HepG2 (cell line): ENCODE results near the gene GPC6. TPM values are rescaled to one million over a fixed set of nuclear protein-coding genes. Genes with fewer than 3 reads are reported as not detected.

Experiments
- ATAC-seq: fragments of 200-7000 bp; cut with Tn5 transposase; 3 replicates; pipeline ENCODE4 v1.9.1; 2020; ENCODE audit warnings: mild to moderate bottlenecking, moderate library complexity
- BruUV-seq: library from RNA; stranded (reverse); fragments of 400-500 nt; replicated peaks from 2 replicates; lab custom pipeline; 2021; lab: Mats Ljungman, UMichigan
- CTCF ChIA-PET: fragments of 300-600 bp; formaldehyde crosslinking; extraction: SDS; loops from one replicate; lab custom pipeline; 2021; ENCODE audit warnings: low total read pairs, inconsistent platforms, low intra/inter-chr PET ratio; lab: Yijun Ruan, JAX
- POLR2A ChIA-PET: fragments of 350-600 bp; sonication (Branson Sonifier 250); formaldehyde crosslinking; loops from one replicate; lab custom pipeline; 2020; ENCODE audit warnings: antibody characterized with exemption, inconsistent platforms; lab: Yijun Ruan, JAX
- DNase-seq: peaks from one replicate; pipeline ENCODE4 v3.0.0-alpha.2; 2015; ENCODE audit warnings: low spot score
- FAIRE-seq: peaks from 3 replicates; lab custom pipeline; 2011; peaks lifted over from hg19 to GRCh38; lab: Jason Lieb, UNC
- H2AFZ ChIP-seq: one replicate; pipeline ENCODE4 v1.6.1; 2011; ENCODE audit warnings: low read length, inconsistent platforms
- H3K27ac ChIP-seq: fragments of 300-600 bp; 3 replicates; pipeline ENCODE4 v1.8.0; 2011; ENCODE audit warnings: mixed run types, mild to moderate bottlenecking, mixed read lengths, low read length, inconsistent platforms; ENCODE audit not compliant: insufficient read depth; ENCODE audit errors: extremely low read length
- H3K27me3 ChIP-seq, 2 experiments: fragments of 200-600 bp in 1 of 2; 2 replicates in 1 of 2; 3 replicates in 1 of 2; pipeline versions ENCODE4 v1.6.0 to v1.8.0; 2011; ENCODE audit warnings: low read length in 2 of 2, mild to moderate bottlenecking in 2 of 2, moderate library complexity in 2 of 2, inconsistent platforms in 1 of 2; ENCODE audit not compliant: insufficient read depth in 2 of 2, control insufficient read depth in 1 of 2
- H3K36me3 ChIP-seq, 2 experiments: fragments of 200-600 bp in 1 of 2; replicated peaks in 1 of 2; 2 replicates in 1 of 2; 3 replicates in 1 of 2; pipeline versions ENCODE4 v1.5.1 to v1.8.0; 2011; ENCODE audit warnings: low read length in 2 of 2, inconsistent platforms in 1 of 2; ENCODE audit not compliant: insufficient read depth in 2 of 2, control insufficient read depth in 1 of 2
- H3K4me1 ChIP-seq: 2 replicates; pipeline ENCODE4 v1.5.1; 2012; ENCODE audit warnings: low read length, inconsistent platforms; ENCODE audit not compliant: insufficient read depth
- H3K4me2 ChIP-seq: 2 replicates; pipeline ENCODE4 v1.6.0; 2011; ENCODE audit warnings: low read depth, low read length, inconsistent platforms
- H3K4me3 ChIP-seq, 3 experiments: fragments of 200-600 bp in 1 of 3; sonication (generic), shearing (Covaris generic) in 1 of 3; replicated peaks in 1 of 3; 2 replicates each; pipeline ENCODE4 v1.5.1; 2011 to 2016; ENCODE audit warnings: low read length in 3 of 3, inconsistent platforms in 2 of 3, low read depth in 2 of 3, mild to moderate bottlenecking in 2 of 3, control low read depth in 1 of 3, mixed read lengths in 1 of 3; ENCODE audit not compliant: insufficient read depth in 1 of 3
- H3K79me2 ChIP-seq: one replicate; pipeline ENCODE4 v1.6.1; 2011; ENCODE audit warnings: low read length, inconsistent platforms; ENCODE audit not compliant: insufficient read depth
- H3K9ac ChIP-seq: 2 replicates; pipeline ENCODE4 v1.6.0; 2011; ENCODE audit warnings: mild to moderate bottlenecking, low read depth, low read length, inconsistent platforms; ENCODE audit not compliant: insufficient read depth
- H3K9me3 ChIP-seq: 2 replicates; pipeline ENCODE4 v1.5.1; 2012; ENCODE audit warnings: mild to moderate bottlenecking, low read length
- H4K20me1 ChIP-seq: 2 replicates; pipeline ENCODE4 v1.6.0; 2011; ENCODE audit warnings: inconsistent platforms, mild to moderate bottlenecking, low read length, moderate library complexity; ENCODE audit not compliant: insufficient read depth
- DNMT3B ChIP-seq: conservative IDR thresholded peaks from 2 replicates; pipeline ENCODE4 v1.6.1; 2016; ENCODE audit warnings: missing biosample characterization, control low read depth
- HOXA5 ChIP-seq: sonication (generic); formaldehyde crosslinking; IDR thresholded peaks from 2 replicates; pipeline ENCODE4 v1.4.0; 2020; ENCODE audit warnings: missing genetic modification reagents
- KDM5B ChIP-seq: sonication (generic); formaldehyde crosslinking; IDR thresholded peaks from 2 replicates; pipeline ENCODE4 v1.4.0; 2020; ENCODE audit warnings: missing genetic modification reagents, mild to moderate bottlenecking, borderline replicate concordance
- MZF1 ChIP-seq: sonication (generic); formaldehyde crosslinking; IDR thresholded peaks from 2 replicates; pipeline ENCODE4 v1.8.1; 2023; ENCODE audit warnings: mild to moderate bottlenecking, missing genetic modification reagents, borderline replicate concordance
- PHF8 ChIP-seq: sonication (generic); formaldehyde crosslinking; IDR thresholded peaks from 2 replicates; pipeline ENCODE4 v1.5.0; 2020; ENCODE audit warnings: missing genetic modification reagents
- TAF15 ChIP-seq: fragments of 200-400 bp; formaldehyde crosslinking; IDR thresholded peaks from one replicate; pipeline ENCODE4 v1.6.1; 2018; ENCODE audit warnings: mild to moderate bottlenecking, low read depth, low read length; ENCODE audit not compliant: poor library complexity, severe bottlenecking
- ZNF138 ChIP-seq: sonication (generic); formaldehyde crosslinking; IDR thresholded peaks from 2 replicates; pipeline ENCODE4 v1.5.0; 2020; ENCODE audit warnings: mild to moderate bottlenecking, low read depth, missing genetic modification reagents
- ZNF207 ChIP-seq: fragments of 450-650 bp; IDR thresholded peaks from 2 replicates; pipeline ENCODE4 v1.6.1; 2016; ENCODE audit warnings: antibody characterized with exemption, borderline replicate concordance
- ZNF484 ChIP-seq: sonication (generic); formaldehyde crosslinking; IDR thresholded peaks from 2 replicates; pipeline ENCODE4 v1.5.1; 2020; ENCODE audit warnings: mild to moderate bottlenecking, low read depth, missing genetic modification reagents, borderline replicate concordance
- ZNF496 ChIP-seq: sonication (generic); formaldehyde crosslinking; IDR thresholded peaks from 2 replicates; pipeline ENCODE4 v1.8.1; 2023; ENCODE audit warnings: mild to moderate bottlenecking, moderate library complexity, missing genetic modification reagents; ENCODE audit not compliant: insufficient replicate concordance
- ZNF598 ChIP-seq: sonication (generic); formaldehyde crosslinking; IDR thresholded peaks from 2 replicates; pipeline ENCODE4 v1.5.1; 2020; ENCODE audit warnings: mild to moderate bottlenecking, missing genetic modification reagents, borderline replicate concordance
- ZNF891 ChIP-seq: sonication (generic); formaldehyde crosslinking; IDR thresholded peaks from 2 replicates; pipeline ENCODE4 v1.5.0; 2020; ENCODE audit warnings: mild to moderate bottlenecking, missing genetic modification reagents
- WGBS: methylation state at CpG from one replicate; pipeline ENCODE4 v1.1.6; 2017; ENCODE audit warnings: low lambda C conversion rate; 5-methylcytosine and 5-hydroxymethylcytosine counted together
- in situ Hi-C: cut with HindIII; loops from 2 replicates; pipeline ENCODE4 v1.10.0; 2017; ENCODE audit warnings: low pct_unique_long_range_greater_than_20kb; ENCODE audit not compliant: extremely low pct_ligation_motif_present
- intact Hi-C: fragments of 100-400 bp; cut with micrococcal nuclease; formaldehyde crosslinking; loops from one replicate; pipeline ENCODE4 v1.10.0; 2022; ENCODE audit not compliant: unreplicated experiment
- polyA plus RNA-seq, 8 experiments: library from polyadenylated mRNA; depleted of rRNA in 3 of 8; stranded (reverse) in 7 of 8; unstranded in 1 of 8; fragments of >200 nt; fragmentation: Illumina TruSeq in 4 of 8; extraction: Trizol in 4 of 8; gene quantifications; 2 replicates each; pipeline versions ENCODE4 v1.2.1 to v1.2.3, GENCODE V29; 2011 to 2016; ENCODE audit warnings: low read depth in 4 of 8, missing spikeins in 1 of 8, mixed read lengths in 1 of 8; ENCODE audit not compliant: insufficient read depth in 1 of 8
- total RNA-seq, 5 experiments: library from RNA; depleted of rRNA; stranded (reverse); fragments of >200 nt; fragmentation: Illumina TruSeq; extraction: Trizol; gene quantifications; 2 replicates each; pipeline ENCODE4 v1.2.3, GENCODE V29; 2016; ENCODE audit warnings: low read depth in 1 of 5
- TF ChIP-seq, protein P1 (sequence below): sonication (generic); formaldehyde crosslinking; IDR thresholded peaks from 2 replicates; pipeline ENCODE4 v1.8.0; 2022; ENCODE audit warnings: mild to moderate bottlenecking, missing genetic modification reagents, borderline replicate concordance

The GPC6 gene
- total and polyA plus RNA-seq, 2 of the 13 experiments (the other 11 are each of a cell fraction or from before 2014, with no cell fraction given), result 24.5 to 33.9 TPM

DNA sequence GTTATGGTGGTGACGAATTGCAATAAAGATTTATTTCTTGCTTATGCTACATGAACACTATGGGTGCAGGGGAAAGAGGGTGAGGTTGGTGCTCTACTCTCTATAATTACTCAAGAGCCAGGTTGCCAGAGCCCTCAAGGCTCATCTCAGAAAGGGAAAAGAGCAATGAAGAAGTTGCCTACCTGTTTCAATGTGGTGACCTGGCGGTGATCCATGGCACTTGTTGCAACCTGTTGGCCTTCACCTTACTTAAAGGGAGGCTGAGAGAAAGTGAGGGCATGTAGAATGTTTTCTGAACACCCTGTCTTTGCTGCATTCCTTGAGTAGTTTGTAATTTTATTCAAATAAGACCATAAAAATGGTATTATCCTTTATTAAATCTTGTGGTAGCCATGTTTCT lies 394.4 kb downstream of the GPC6 start:
- Histone ChIP-seq H3K36me3 (no peaks in the 10 kb centered on the region), H3K4me3 (no peak overlapping the region), H2AFZ (no peak overlapping the region), H3K27ac (no peak overlapping the region), H3K79me2 (no peaks in the 10 kb centered on the region), H3K27me3 (no peaks in the 10 kb centered on the region), H3K9me3 (no peaks in the 10 kb centered on the region), H3K9ac (no peak overlapping the region), H3K4me2 (no peak overlapping the region), H4K20me1 (no peaks in the 10 kb centered on the region), H3K4me1 (no peaks in the 10 kb centered on the region)
- FAIRE-seq, result no peak
- ChIA-PET CTCF (no interaction called here), POLR2A (no interaction called here)
- in situ Hi-C loops (no loop called here), intact Hi-C loops (no loop called here)
- TF ChIP-seq KDM5B (CRISPR knock-in tag) (no peak), MZF1 (CRISPR knock-in tag) (no peak), ZNF598 (CRISPR knock-in tag) (no peak), PHF8 (CRISPR knock-in tag) (no peak), ZNF484 (CRISPR knock-in tag) (no peak), HOXA5 (no peak), DNMT3B (no peak), ZNF891 (CRISPR knock-in tag) (no peak), ZNF207 (no peak), ZNF496 (CRISPR knock-in tag) (no peak), ZNF138 (CRISPR knock-in tag) (no peak), TAF15 (no peak)
- TF ChIP-seq, protein P1, sequence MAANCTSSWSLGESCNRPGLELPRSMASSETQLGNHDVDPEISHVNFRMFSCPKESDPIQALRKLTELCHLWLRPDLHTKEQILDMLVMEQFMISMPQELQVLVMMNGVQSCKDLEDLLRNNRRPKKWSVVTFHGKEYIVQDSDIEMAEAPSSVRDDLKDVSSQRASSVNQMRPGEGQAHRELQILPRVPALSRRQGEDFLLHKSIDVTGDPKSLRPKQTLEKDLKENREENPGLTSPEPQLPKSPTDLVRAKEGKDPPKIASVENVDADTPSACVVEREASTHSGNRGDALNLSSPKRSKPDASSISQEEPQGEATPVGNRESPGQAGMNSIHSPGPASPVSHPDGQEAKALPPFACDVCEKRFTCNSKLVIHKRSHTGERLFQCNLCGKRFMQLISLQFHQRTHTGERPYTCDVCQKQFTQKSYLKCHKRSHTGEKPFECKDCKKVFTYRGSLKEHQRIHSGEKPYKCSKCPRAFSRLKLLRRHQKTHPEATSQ, result no peak
- WGBS, result 98% methylated on average over 2 of the region's 2 CpGs
- BruUV-seq, result no TSS peak
- no peak for ATAC-seq
- no peak for DNase-seq
